ENCODE data around the gene VSTM2L.
A peak's percentile ranks its signal among the peaks of the same experiment; 100 is the strongest.

The VSTM2L gene

GRCh38 chr20:37986873-37987601 lies 84.1 kb downstream of the VSTM2L start:
- Histone ChIP-seq H3K4me3 (ENCODE audit: low read depth, low read length) (no peak overlapping the region), H3K4me1 (ENCODE audit: control insufficient read depth, insufficient read depth, low read length) (no peaks in the 10 kb centered on the region), H3K27ac (ENCODE audit: low read depth, low read length) (no peak overlapping the region), H3K36me3 (ENCODE audit: control insufficient read depth, insufficient read depth, low read length) (peaks cover 52% of the 10 kb centered on the region), H3K9ac (ENCODE audit: low read length) (no peak overlapping the region), H3K27me3 (ENCODE audit: control insufficient read depth, insufficient read depth, low read length) (no peaks in the 10 kb centered on the region), H3K9me3 (ENCODE audit: control insufficient read depth, insufficient read depth, low read depth, low read length) (no peaks in the 10 kb centered on the region)

GRCh38 chr20:37987602-37988290 lies 84.8 kb downstream of the VSTM2L start:
- Histone ChIP-seq H3K9ac (ENCODE audit: low read length) (no peak overlapping the region), H3K4me1 (ENCODE audit: control insufficient read depth, insufficient read depth, low read length) (no peaks in the 10 kb centered on the region), H3K36me3 (ENCODE audit: control insufficient read depth, insufficient read depth, low read length) (peaks cover 55% of the 10 kb centered on the region)

GRCh38 chr20:37988306-37988954 lies 85.5 kb downstream of the VSTM2L start:
- H3K9ac ChIP-seq (ENCODE audit: low read length) = no peak overlapping the region
- H3K9me3 ChIP-seq (ENCODE audit: control insufficient read depth, insufficient read depth, low read depth, low read length) = no peaks in the 10 kb centered on the region
- peaks cover 50% of the 10 kb centered on the region for H3K36me3 ChIP-seq (ENCODE audit: control insufficient read depth, insufficient read depth, low read length)
- H3K27ac ChIP-seq (ENCODE audit: low read depth, low read length) = no peak overlapping the region
- H3K4me1 ChIP-seq (ENCODE audit: control insufficient read depth, insufficient read depth, low read length) = no peaks in the 10 kb centered on the region
- no peaks in the 10 kb centered on the region for H3K27me3 ChIP-seq (ENCODE audit: control insufficient read depth, insufficient read depth, low read length)
- no peak overlapping the region for H3K4me3 ChIP-seq (ENCODE audit: low read depth, low read length)

More at GRCh38 chr20:37987602-37988290, 84.8 kb downstream of the VSTM2L start:
- H3K27ac ChIP-seq (ENCODE audit: low read depth, low read length) = 0 out of 2 replicates have a peak overlapping the region, but pooled peaks have one; percentile 20
- H3K27me3 ChIP-seq (ENCODE audit: control insufficient read depth, insufficient read depth, low read length) = no peaks in the 10 kb centered on the region
- no peak overlapping the region for H3K4me3 ChIP-seq (ENCODE audit: low read depth, low read length)
- no peaks in the 10 kb centered on the region for H3K9me3 ChIP-seq (ENCODE audit: control insufficient read depth, insufficient read depth, low read depth, low read length)

- Histone ChIP-seq H3K36me3 (ENCODE audit: control insufficient read depth, insufficient read depth, low read length) (peaks cover 59% of the 10 kb centered on the region), H3K4me1 (ENCODE audit: control insufficient read depth, insufficient read depth, low read length) (no peaks in the 10 kb centered on the region), H3K9ac (ENCODE audit: low read length) (no peak overlapping the region), H3K27ac (ENCODE audit: low read depth, low read length) (no peak overlapping the region), H3K4me3 (ENCODE audit: low read depth, low read length) (no peak overlapping the region), H3K9me3 (ENCODE audit: control insufficient read depth, insufficient read depth, low read depth, low read length) (no peaks in the 10 kb centered on the region), H3K27me3 (ENCODE audit: control insufficient read depth, insufficient read depth, low read length) (no peaks in the 10 kb centered on the region)
These were observed 86.8 kb downstream of the VSTM2L start for GRCh38 chr20:37989601-37990295.

- H3K36me3 ChIP-seq (ENCODE audit: control insufficient read depth, insufficient read depth, low read length) = peaks cover 68% of the 10 kb centered on the region
- no peaks in the 10 kb centered on the region for H3K9me3 ChIP-seq (ENCODE audit: control insufficient read depth, insufficient read depth, low read depth, low read length)
- no peak overlapping the region for H3K9ac ChIP-seq (ENCODE audit: low read length)
- H3K4me1 ChIP-seq (ENCODE audit: control insufficient read depth, insufficient read depth, low read length) = no peaks in the 10 kb centered on the region
- H3K27me3 ChIP-seq (ENCODE audit: control insufficient read depth, insufficient read depth, low read length) = no peaks in the 10 kb centered on the region
- H3K27ac ChIP-seq (ENCODE audit: low read depth, low read length) = no peak overlapping the region
- no peak overlapping the region for H3K4me3 ChIP-seq (ENCODE audit: low read depth, low read length)
These were observed 87.7 kb downstream of the VSTM2L start for GRCh38 chr20:37990571-37991151.

- peaks cover 72% of the 10 kb centered on the region for H3K36me3 ChIP-seq (ENCODE audit: control insufficient read depth, insufficient read depth, low read length)
- H3K27ac ChIP-seq (ENCODE audit: low read depth, low read length) = no peak overlapping the region
- H3K27me3 ChIP-seq (ENCODE audit: control insufficient read depth, insufficient read depth, low read length) = no peaks in the 10 kb centered on the region
- no peak overlapping the region for H3K4me3 ChIP-seq (ENCODE audit: low read depth, low read length)
- H3K4me1 ChIP-seq (ENCODE audit: control insufficient read depth, insufficient read depth, low read length) = no peaks in the 10 kb centered on the region
- no peaks in the 10 kb centered on the region for H3K9me3 ChIP-seq (ENCODE audit: control insufficient read depth, insufficient read depth, low read depth, low read length)
- no peak overlapping the region for H3K9ac ChIP-seq (ENCODE audit: low read length)
These were observed 88.4 kb downstream of the VSTM2L start for GRCh38 chr20:37991157-37991866.

GRCh38 chr20:37991908-37992307 lies 89.0 kb downstream of the VSTM2L start:
- no peaks in the 10 kb centered on the region for H3K27me3 ChIP-seq (ENCODE audit: control insufficient read depth, insufficient read depth, low read length)
- H3K27ac ChIP-seq (ENCODE audit: low read depth, low read length) = no peak overlapping the region
- no peak overlapping the region for H3K4me3 ChIP-seq (ENCODE audit: low read depth, low read length)
- H3K36me3 ChIP-seq (ENCODE audit: control insufficient read depth, insufficient read depth, low read length) = peaks cover 72% of the 10 kb centered on the region
- no peak overlapping the region for H3K9ac ChIP-seq (ENCODE audit: low read length)
- no peaks in the 10 kb centered on the region for H3K9me3 ChIP-seq (ENCODE audit: control insufficient read depth, insufficient read depth, low read depth, low read length)
- H3K4me1 ChIP-seq (ENCODE audit: control insufficient read depth, insufficient read depth, low read length) = no peaks in the 10 kb centered on the region

- no peaks in the 10 kb centered on the region for H3K27me3 ChIP-seq (ENCODE audit: control insufficient read depth, insufficient read depth, low read length)
- H3K36me3 ChIP-seq (ENCODE audit: control insufficient read depth, insufficient read depth, low read length) = peaks cover 77% of the 10 kb centered on the region
- no peak overlapping the region for H3K27ac ChIP-seq (ENCODE audit: low read depth, low read length)
- H3K9ac ChIP-seq (ENCODE audit: low read length) = no peak overlapping the region
- H3K4me3 ChIP-seq (ENCODE audit: low read depth, low read length) = no peak overlapping the region
- no peaks in the 10 kb centered on the region for H3K9me3 ChIP-seq (ENCODE audit: control insufficient read depth, insufficient read depth, low read depth, low read length)
- no peaks in the 10 kb centered on the region for H3K4me1 ChIP-seq (ENCODE audit: control insufficient read depth, insufficient read depth, low read length)
These were observed 90.0 kb downstream of the VSTM2L start for GRCh38 chr20:37992802-37993409.

GRCh38 chr20:37994512-37994911 lies 91.6 kb downstream of the VSTM2L start:
- H3K4me3 ChIP-seq (ENCODE audit: low read depth, low read length) = no peak overlapping the region
- no peaks in the 10 kb centered on the region for H3K4me1 ChIP-seq (ENCODE audit: control insufficient read depth, insufficient read depth, low read length)
- peaks cover 79% of the 10 kb centered on the region for H3K36me3 ChIP-seq (ENCODE audit: control insufficient read depth, insufficient read depth, low read length)
- H3K27ac ChIP-seq (ENCODE audit: low read depth, low read length) = no peak overlapping the region
- no peaks in the 10 kb centered on the region for H3K9me3 ChIP-seq (ENCODE audit: control insufficient read depth, insufficient read depth, low read depth, low read length)
- no peaks in the 10 kb centered on the region for H3K27me3 ChIP-seq (ENCODE audit: control insufficient read depth, insufficient read depth, low read length)
- H3K9ac ChIP-seq (ENCODE audit: low read length) = no peak overlapping the region
